ENCODE measurements around the gene PRR12. TPM values are rescaled to one million over a fixed set of nuclear protein-coding genes. Genes with fewer than 3 reads are reported as not detected.

Gene PRR12
- total RNA-seq, 2 experiments from 2014 or later = 41.7 to 42.2 TPM

DNA sequence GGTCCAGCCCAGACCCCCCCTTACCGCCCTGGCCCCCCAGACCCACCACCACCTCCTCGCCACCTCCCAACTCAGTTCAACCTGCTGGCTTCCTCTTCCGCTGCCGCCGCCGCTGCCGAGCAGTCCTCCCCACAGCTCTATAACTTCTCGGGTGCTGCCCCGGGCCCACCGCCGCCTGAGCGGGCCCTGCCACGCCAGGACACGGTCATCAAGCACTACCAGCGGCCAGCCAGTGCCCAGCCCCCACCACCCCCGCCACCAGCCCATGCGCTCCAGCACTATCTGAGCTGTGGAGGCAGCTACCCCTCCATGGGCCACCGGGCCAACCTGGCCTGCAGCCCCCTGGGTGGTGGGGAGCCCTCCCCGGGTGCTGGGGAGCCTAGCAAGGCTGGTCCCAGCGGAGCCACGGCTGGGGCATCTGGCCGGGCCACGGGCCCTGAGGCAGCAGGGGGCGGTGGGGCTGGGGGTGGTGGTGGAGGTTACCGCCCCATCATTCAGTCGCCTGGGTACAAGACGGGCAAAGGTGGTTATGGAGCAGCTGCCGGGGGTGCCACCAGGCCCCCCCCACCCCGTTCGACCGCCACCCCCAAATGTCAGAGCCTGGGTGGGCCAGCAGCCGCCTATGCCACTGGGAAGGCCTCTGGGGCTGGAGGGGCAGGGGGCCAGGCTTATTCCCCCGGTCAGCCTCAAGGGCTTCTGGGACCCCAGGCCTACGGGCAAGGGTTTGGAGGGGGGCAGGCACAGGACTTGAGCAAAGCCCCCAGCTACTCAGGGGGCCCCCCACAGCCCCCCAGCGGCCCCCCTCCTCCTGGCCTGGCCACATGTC lies 4.2 kb downstream of the PRR12 start:
- no peak overlapping the region for H3K27ac ChIP-seq (ENCODE audit: low read depth in 1 of 2, low read length in 2 of 2)
- ChIA-PET CTCF (no interaction called here), POLR2A (interaction anchor here (0.7 to 6.2 kb wide), 4 partner anchors 15 to 100 kb away, joined by 3 to 86 read pairs (median 4); partner anchors contain the start of genes NOSIP, PRRG2 and RRAS)
- Mint-ChIP-seq H3K27me3 (no peaks in the 10 kb centered on the region), H3K9me3 (no peaks in the 10 kb centered on the region), H3K4me3 (no peak overlapping the region), H3K36me3 (ENCODE audit: low read depth) (peaks cover 58% of the 10 kb centered on the region), H3K4me1 (ENCODE audit: low read depth) (peaks cover 26% of the 10 kb centered on the region), H3K27ac (no peak overlapping the region)
- DNase-seq (no peak), ATAC-seq (ENCODE audit: poor library complexity) (no peak)
- no peak overlapping the region for H3K4me3 ChIP-seq (ENCODE audit: low read length)
- intact Hi-C loops (cut with DNase I, micrococcal nuclease) = no loop called here
- H3K36me3 ChIP-seq (ENCODE audit: insufficient read depth, low read length) = peaks cover 57% of the 10 kb centered on the region
- H3K4me1 ChIP-seq (ENCODE audit: insufficient read depth, low read length) = peaks cover 34% of the 10 kb centered on the region
- TF ChIP-seq, protein P1, sequence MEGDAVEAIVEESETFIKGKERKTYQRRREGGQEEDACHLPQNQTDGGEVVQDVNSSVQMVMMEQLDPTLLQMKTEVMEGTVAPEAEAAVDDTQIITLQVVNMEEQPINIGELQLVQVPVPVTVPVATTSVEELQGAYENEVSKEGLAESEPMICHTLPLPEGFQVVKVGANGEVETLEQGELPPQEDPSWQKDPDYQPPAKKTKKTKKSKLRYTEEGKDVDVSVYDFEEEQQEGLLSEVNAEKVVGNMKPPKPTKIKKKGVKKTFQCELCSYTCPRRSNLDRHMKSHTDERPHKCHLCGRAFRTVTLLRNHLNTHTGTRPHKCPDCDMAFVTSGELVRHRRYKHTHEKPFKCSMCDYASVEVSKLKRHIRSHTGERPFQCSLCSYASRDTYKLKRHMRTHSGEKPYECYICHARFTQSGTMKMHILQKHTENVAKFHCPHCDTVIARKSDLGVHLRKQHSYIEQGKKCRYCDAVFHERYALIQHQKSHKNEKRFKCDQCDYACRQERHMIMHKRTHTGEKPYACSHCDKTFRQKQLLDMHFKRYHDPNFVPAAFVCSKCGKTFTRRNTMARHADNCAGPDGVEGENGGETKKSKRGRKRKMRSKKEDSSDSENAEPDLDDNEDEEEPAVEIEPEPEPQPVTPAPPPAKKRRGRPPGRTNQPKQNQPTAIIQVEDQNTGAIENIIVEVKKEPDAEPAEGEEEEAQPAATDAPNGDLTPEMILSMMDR (IDR thresholded peaks at IDR 0.05) = no peak
- H3K27me3 ChIP-seq (ENCODE audit: control insufficient read depth in 1 of 2, insufficient read depth in 2 of 2, low read length in 2 of 2) = no peaks in the 10 kb centered on the region
- H3K9me3 ChIP-seq (ENCODE audit: control insufficient read depth in 1 of 2, insufficient read depth in 1 of 2, low read length in 2 of 2) = no peaks in the 10 kb centered on the region

GRCh38 chr19:49595819-49596404 lies 4.9 kb downstream of the PRR12 start:
- Histone ChIP-seq H3K4me3 (ENCODE audit: low read length) (no peak overlapping the region), H3K4me1 (ENCODE audit: insufficient read depth, low read length) (peaks cover 27% of the 10 kb centered on the region), H3K36me3 (ENCODE audit: insufficient read depth, low read length) (peaks cover 61% of the 10 kb centered on the region), H3K27ac (ENCODE audit: low read depth in 1 of 2, low read length in 2 of 2) (no peak overlapping the region), H3K9me3 (ENCODE audit: control insufficient read depth in 1 of 2, insufficient read depth in 1 of 2, low read length in 2 of 2) (no peaks in the 10 kb centered on the region), H3K27me3 (ENCODE audit: control insufficient read depth in 1 of 2, insufficient read depth in 2 of 2, low read length in 2 of 2) (no peaks in the 10 kb centered on the region)
- DNase-seq = no peak
- no peak for ATAC-seq (ENCODE audit: poor library complexity)
- Mint-ChIP-seq H3K36me3 (ENCODE audit: low read depth) (peaks cover 57% of the 10 kb centered on the region), H3K27me3 (no peaks in the 10 kb centered on the region), H3K4me1 (ENCODE audit: low read depth) (peaks cover 26% of the 10 kb centered on the region), H3K27ac (no peak overlapping the region), H3K4me3 (no peak overlapping the region), H3K9me3 (no peaks in the 10 kb centered on the region)
- CTCF ChIA-PET = no interaction called here
- intact Hi-C loops (cut with DNase I, micrococcal nuclease) = no loop called here
- POLR2A ChIA-PET = interaction anchor here (0.7 to 1.8 kb wide), 3 partner anchors 38 to 101 kb away, joined by 3 to 6 read pairs (median 3); partner anchors contain the start of gene RRAS
- TF ChIP-seq, protein P1 (IDR thresholded peaks at IDR 0.05) = no peak

GRCh38 chr19:49596407-49596806 lies 5.4 kb downstream of the PRR12 start:
- Mint-ChIP-seq H3K27me3 (no peaks in the 10 kb centered on the region), H3K36me3 (ENCODE audit: low read depth) (peaks cover 61% of the 10 kb centered on the region), H3K4me1 (ENCODE audit: low read depth) (peaks cover 30% of the 10 kb centered on the region), H3K9me3 (no peaks in the 10 kb centered on the region), H3K4me3 (no peak overlapping the region), H3K27ac (no peak overlapping the region)
- CTCF ChIA-PET = no interaction called here
- Histone ChIP-seq H3K27me3 (ENCODE audit: control insufficient read depth in 1 of 2, insufficient read depth in 2 of 2, low read length in 2 of 2) (no peaks in the 10 kb centered on the region), H3K4me3 (ENCODE audit: low read length) (no peak overlapping the region), H3K27ac (ENCODE audit: low read depth in 1 of 2, low read length in 2 of 2) (no peak overlapping the region), H3K4me1 (ENCODE audit: insufficient read depth, low read length) (peaks cover 27% of the 10 kb centered on the region), H3K9me3 (ENCODE audit: control insufficient read depth in 1 of 2, insufficient read depth in 1 of 2, low read length in 2 of 2) (no peaks in the 10 kb centered on the region), H3K36me3 (ENCODE audit: insufficient read depth, low read length) (peaks cover 65% of the 10 kb centered on the region)
- intact Hi-C loops (cut with DNase I, micrococcal nuclease) = no loop called here
- ATAC-seq (ENCODE audit: poor library complexity) = no peak
- no peak for DNase-seq
- TF ChIP-seq, protein P1 (IDR thresholded peaks at IDR 0.05) = no peak
- POLR2A ChIA-PET = interaction anchor here (1.0 to 1.8 kb wide), 3 partner anchors 44 to 101 kb away, joined by 3 to 6 read pairs (median 4); partner anchors contain the start of genes RRAS and SCAF1
